C4-2B (cell line): ENCODE data around the gene SUCLG1.

Experiments
- ZFX ChIP-seq: fragments of 450-650 bp; IDR thresholded peaks from 2 replicates; pipeline ENCODE4 v1.6.1; 2017
- TF ChIP-seq, protein P1 (sequence below): fragments of 450-650 bp; conservative IDR thresholded peaks from 2 replicates; pipeline ENCODE4 v1.5.1; 2017; ENCODE audit warnings: mild to moderate bottlenecking

DNA sequence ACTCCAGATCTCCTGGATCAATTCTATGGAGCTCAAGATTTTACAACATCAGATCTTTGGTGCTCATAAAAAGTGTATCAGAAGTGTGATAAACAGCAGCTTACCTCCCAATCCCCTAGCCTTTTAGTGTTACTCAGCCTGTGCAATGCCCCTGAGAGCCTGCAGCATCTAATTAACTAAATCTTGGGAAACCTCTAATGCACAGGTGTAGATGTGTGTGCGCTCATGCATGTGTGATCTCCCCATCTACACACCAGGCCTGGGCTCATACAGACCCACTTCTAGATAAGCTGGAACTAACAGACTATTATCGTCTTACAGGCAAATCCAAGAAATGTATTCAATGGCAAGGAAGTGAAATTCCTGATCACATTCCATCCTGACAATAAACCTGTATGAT, 7.5 kb downstream of the SUCLG1 start:
- TF ChIP-seq, protein P1, sequence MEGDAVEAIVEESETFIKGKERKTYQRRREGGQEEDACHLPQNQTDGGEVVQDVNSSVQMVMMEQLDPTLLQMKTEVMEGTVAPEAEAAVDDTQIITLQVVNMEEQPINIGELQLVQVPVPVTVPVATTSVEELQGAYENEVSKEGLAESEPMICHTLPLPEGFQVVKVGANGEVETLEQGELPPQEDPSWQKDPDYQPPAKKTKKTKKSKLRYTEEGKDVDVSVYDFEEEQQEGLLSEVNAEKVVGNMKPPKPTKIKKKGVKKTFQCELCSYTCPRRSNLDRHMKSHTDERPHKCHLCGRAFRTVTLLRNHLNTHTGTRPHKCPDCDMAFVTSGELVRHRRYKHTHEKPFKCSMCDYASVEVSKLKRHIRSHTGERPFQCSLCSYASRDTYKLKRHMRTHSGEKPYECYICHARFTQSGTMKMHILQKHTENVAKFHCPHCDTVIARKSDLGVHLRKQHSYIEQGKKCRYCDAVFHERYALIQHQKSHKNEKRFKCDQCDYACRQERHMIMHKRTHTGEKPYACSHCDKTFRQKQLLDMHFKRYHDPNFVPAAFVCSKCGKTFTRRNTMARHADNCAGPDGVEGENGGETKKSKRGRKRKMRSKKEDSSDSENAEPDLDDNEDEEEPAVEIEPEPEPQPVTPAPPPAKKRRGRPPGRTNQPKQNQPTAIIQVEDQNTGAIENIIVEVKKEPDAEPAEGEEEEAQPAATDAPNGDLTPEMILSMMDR, result no peak
- TF ChIP-seq ZFX, result no peak
